Small intestine (tissue), 7 donors: Measurements from ENCODE around the gene ELOVL6. TPM values are rescaled to one million over a fixed set of nuclear protein-coding genes. Genes with fewer than 3 reads are reported as not detected.
"Not testable (repeated sequence)": the region's sequence is repeated elsewhere in the genome, so short reads cannot be mapped to it uniquely, and the experiment has no call there.

ENCODE experiments used
- DNase-seq, 2 donors: peaks; one replicate each; pipeline versions ENCODE4 v3.0.0 to v3.0.0-alpha.2; 2013
- FAIRE-seq: peaks from 2 replicates; lab custom pipeline; 2012; peaks lifted over from hg19 to GRCh38; lab: Jason Lieb, UNC
- H3K27ac ChIP-seq, 3 donors: one replicate each; pipeline ENCODE4 v1.5.1; 2013; ENCODE audit warnings: low read length in 2 of 3, mild to moderate bottlenecking in 2 of 3, control low read depth in 1 of 3, inconsistent platforms in 1 of 3, low read depth in 1 of 3, moderate library complexity in 1 of 3
- H3K27me3 ChIP-seq, 3 donors: one replicate each; pipeline ENCODE4 v1.6.1; 2013; ENCODE audit warnings: low read length in 3 of 3, inconsistent platforms in 1 of 3; ENCODE audit not compliant: control insufficient read depth in 3 of 3, insufficient read depth in 3 of 3
- H3K36me3 ChIP-seq, 3 donors: one replicate each; pipeline ENCODE4 v1.6.1; 2013; ENCODE audit warnings: low read length in 3 of 3, inconsistent platforms in 1 of 3, low read depth in 1 of 3, mild to moderate bottlenecking in 1 of 3, moderate library complexity in 1 of 3; ENCODE audit not compliant: control insufficient read depth in 3 of 3, insufficient read depth in 2 of 3
- H3K4me1 ChIP-seq, 3 donors: one replicate each; pipeline ENCODE4 v1.6.1; 2013; ENCODE audit warnings: low read length in 2 of 3, inconsistent platforms in 1 of 3, low read depth in 1 of 3, mild to moderate bottlenecking in 1 of 3, moderate library complexity in 1 of 3; ENCODE audit not compliant: control insufficient read depth in 3 of 3, insufficient read depth in 2 of 3
- H3K4me3 ChIP-seq, 3 donors: one replicate each; pipeline ENCODE4 v1.5.1; 2013; ENCODE audit warnings: low read length in 3 of 3, control low read depth in 1 of 3, inconsistent platforms in 1 of 3, low read depth in 1 of 3, mild to moderate bottlenecking in 1 of 3, moderate library complexity in 1 of 3
- H3K9me3 ChIP-seq, 2 donors: one replicate each; pipeline ENCODE4 v1.6.1; 2013; ENCODE audit warnings: low read depth in 1 of 2, low read length in 1 of 2; ENCODE audit not compliant: control insufficient read depth in 2 of 2, insufficient read depth in 1 of 2
- WGBS, 3 donors: extraction: QIAGEN DNeasy Blood & Tissue Kit; methylation state at CpG; one replicate each; pipeline ENCODE4 v1.1.7; 2013; 5-methylcytosine and 5-hydroxymethylcytosine counted together
- polyA plus RNA-seq, 4 donors: library from polyadenylated mRNA; stranded (reverse) in 3 of 4; unstranded in 1 of 4; fragments of 200-250 nt in 3 of 4; fragments of 120-200 nt in 1 of 4; gene quantifications; one replicate each; pipeline versions ENCODE4 v1.2.1 to v1.2.3, GENCODE V29; 2013
- donor health status: healthy with polysubstance abuse.
- donor health status: control.
- donor health status: control.
- donor health status: Bipolar disorder and iron deficiency.
- donor health status: healthy.

ELOVL6 gene
- polyA plus RNA-seq, 4 donors, result 2.7 to 19.1 (median 5.2) TPM

GRCh38 chr4:110087070-110087708 is 111.2 kb downstream of the ELOVL6 start:
- FAIRE-seq (peak; percentile 57), DNase-seq (peak; percentile 76 to 82)
- H3K27me3 ChIP-seq, result no peaks in the 10 kb centered on the region
- H3K9me3 ChIP-seq, result no peaks in the 10 kb centered on the region
- peak overlapping the region in 1 of 3 donors; percentile 8 for H3K27ac ChIP-seq
- WGBS, 3 donors, result 25 to 46% (median 34%) methylated on average over 4 of the region's 4 CpGs
- H3K36me3 ChIP-seq, result no peaks in the 10 kb centered on the region
- H3K4me3 ChIP-seq, result no peak overlapping the region
- H3K4me1 ChIP-seq, result peaks cover 1 to 27% (median 2%) of the 10 kb centered on the region in 3 donors

GRCh38 chr4:110085131-110085530 is 113.3 kb downstream of the ELOVL6 start:
- WGBS, 3 donors, result 15 to 47% (median 39%) methylated on average over 1 of the region's 1 CpG
- Histone ChIP-seq H3K4me3 (no peak overlapping the region), H3K36me3 (no peaks in the 10 kb centered on the region), H3K27ac (peak overlapping the region; percentile 39 to 72 (median 43)), H3K9me3 (no peaks in the 10 kb centered on the region), H3K4me1 (peaks cover 0 to 24% (median 2%) of the 10 kb centered on the region in 3 donors), H3K27me3 (no peaks in the 10 kb centered on the region)
- peak; percentile 91 to 99 for DNase-seq
- FAIRE-seq, result peak; percentile 47

GRCh38 chr4:110084154-110084553 is 114.3 kb downstream of the ELOVL6 start:
- no peaks in the 10 kb centered on the region for H3K36me3 ChIP-seq
- no peaks in the 10 kb centered on the region for H3K27me3 ChIP-seq
- DNase-seq (no peak), FAIRE-seq (peak; percentile 98)
- no peaks in the 10 kb centered on the region for H3K9me3 ChIP-seq
- peaks cover 0 to 24% (median 2%) of the 10 kb centered on the region in 3 donors for H3K4me1 ChIP-seq
- H3K27ac ChIP-seq, result no peak overlapping the region
- H3K4me3 ChIP-seq, result no peak overlapping the region
- WGBS, 3 donors, result 75 to 91% (median 84%) methylated on average over 3 of the region's 3 CpGs

- not testable (repeated sequence) for H3K9me3 ChIP-seq, DNase-seq, FAIRE-seq, H3K4me3 ChIP-seq, H3K4me1 ChIP-seq, H3K27ac ChIP-seq, H3K27me3 ChIP-seq, H3K36me3 ChIP-seq
- WGBS, 3 donors, result 93 to 96% (median 93%) methylated on average over 2 of the region's 2 CpGs
Measured at GRCh38 chr4:110078148-110078547, 120.3 kb downstream of the ELOVL6 start.

- 90 to 93% (median 92%) methylated on average over 10 to 11 of the region's 11 CpGs for WGBS, 3 donors
- H3K4me3 ChIP-seq, H3K4me1 ChIP-seq, H3K27ac ChIP-seq, FAIRE-seq, DNase-seq, H3K27me3 ChIP-seq, H3K9me3 ChIP-seq, H3K36me3 ChIP-seq: not testable (repeated sequence)
Measured at GRCh38 chr4:110076828-110077227, 121.6 kb downstream of the ELOVL6 start.

GRCh38 chr4:110075891-110076290 is 122.5 kb downstream of the ELOVL6 start:
- WGBS, 3 donors, result 90 to 100% (median 95%) methylated on average over 1 of the region's 1 CpG
- no peak overlapping the region for H3K27ac ChIP-seq
- no peak overlapping the region for H3K4me3 ChIP-seq
- no peaks in the 10 kb centered on the region for H3K9me3 ChIP-seq
- DNase-seq, result no peak
- H3K27me3 ChIP-seq, result peaks cover 0 to 1% (median 0%) of the 10 kb centered on the region in 3 donors
- no peaks in the 10 kb centered on the region for H3K36me3 ChIP-seq
- H3K4me1 ChIP-seq, result no peaks in the 10 kb centered on the region
- no peak for FAIRE-seq

- no peak overlapping the region for H3K4me3 ChIP-seq
- DNase-seq, result no peak
- FAIRE-seq, result no peak
- no peaks in the 10 kb centered on the region for H3K4me1 ChIP-seq
- H3K27ac ChIP-seq, result no peak overlapping the region
- H3K9me3 ChIP-seq, result no peaks in the 10 kb centered on the region
- H3K36me3 ChIP-seq, result no peaks in the 10 kb centered on the region
- peaks cover 0 to 1% (median 0%) of the 10 kb centered on the region in 3 donors for H3K27me3 ChIP-seq
Measured at GRCh38 chr4:110075083-110075738, 123.2 kb downstream of the ELOVL6 start.

GRCh38 chr4:110074570-110074969 is 123.8 kb downstream of the ELOVL6 start:
- Histone ChIP-seq H3K27me3 (peaks cover 0 to 1% (median 0%) of the 10 kb centered on the region in 3 donors), H3K4me3 (no peak overlapping the region), H3K4me1 (no peaks in the 10 kb centered on the region), H3K9me3 (no peaks in the 10 kb centered on the region), H3K36me3 (no peaks in the 10 kb centered on the region), H3K27ac (no peak overlapping the region)
- no peak for FAIRE-seq
- 69 to 83% (median 76%) methylated on average over 4 of the region's 4 CpGs for WGBS, 3 donors
- DNase-seq, result no peak
